ENCODE results near the gene NEK7.

DNA sequence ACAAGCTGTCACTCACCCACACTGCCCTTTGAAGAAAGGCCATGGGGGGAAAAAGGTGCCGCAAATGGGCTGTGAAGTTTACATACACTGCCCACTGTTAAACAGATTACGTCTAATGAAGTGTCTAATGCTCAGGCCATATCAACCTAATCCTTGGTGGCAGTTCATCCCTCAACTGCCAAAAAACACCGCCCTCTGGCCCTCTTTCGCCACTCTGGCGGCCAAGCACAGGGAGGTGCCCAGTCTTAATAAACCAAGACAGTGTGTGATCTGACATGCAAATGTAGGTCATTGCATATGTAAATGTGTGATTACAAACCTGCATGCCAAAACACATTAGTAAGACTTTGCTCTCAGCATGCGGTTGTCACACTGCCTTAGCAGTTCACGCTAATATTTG lies 89.5 kb downstream of the NEK7 start:
- TF ChIP-seq EZH2 (IDR thresholded peaks at IDR 0.05; ENCODE audit: borderline replicate concordance, insufficient read depth, low read length, poor library complexity, severe bottlenecking) (no peak), CTCF (IDR thresholded peaks at IDR 0.05; ENCODE audit: poor library complexity, severe bottlenecking) (no peak), POLR2AphosphoS5 (IDR thresholded peaks at IDR 0.05) (peak; percentile 44), MXI1 (conservative IDR thresholded peaks at IDR 0.05; ENCODE audit: poor library complexity, severe bottlenecking) (no peak), REST (IDR thresholded peaks at IDR 0.05; ENCODE audit: borderline replicate concordance) (no peak), SMC3 (conservative IDR thresholded peaks at IDR 0.05; ENCODE audit: poor library complexity) (no peak), EP300 (conservative IDR thresholded peaks at IDR 0.05; ENCODE audit: poor library complexity, severe bottlenecking) (peak; percentile 10)

Data from neural cell (in vitro differentiated cells).